Mammary epithelial cell (primary cell): ENCODE data around the gene FRAT2.

Experiments
- CTCF ChIP-seq, 2 donors: IDR thresholded peaks in 1 of 2; conservative IDR thresholded peaks in 1 of 2; 2 replicates each; pipeline ENCODE4 v1.5.1; 2011 to 2012; ENCODE audit warnings: inconsistent platforms in 2 of 2, low read length in 2 of 2, mild to moderate bottlenecking in 2 of 2, control low read depth in 1 of 2, low read depth in 1 of 2; ENCODE audit not compliant: insufficient read depth in 1 of 2; ENCODE audit errors: extremely low read depth in 1 of 2
- EZH2 ChIP-seq: IDR thresholded peaks from 2 replicates; pipeline ENCODE4 v1.6.1; 2012; ENCODE audit warnings: low read length, inconsistent platforms, borderline replicate concordance

- TF ChIP-seq CTCF (conservative IDR thresholded peaks at IDR 0.05 in 1 of 2, IDR thresholded peaks at IDR 0.05 in 1 of 2; ENCODE audit: extremely low read depth in 1 of 2, insufficient read depth in 1 of 2, low read depth in 1 of 2, low read length in 2 of 2) (no peak), EZH2 (no peak)
These were observed 26.4 kb upstream of the FRAT2 start for GRCh38 chr10:97360705-97361536.
